ENCODE measurements around the gene NEDD4L.

Gene NEDD4L

DNA sequence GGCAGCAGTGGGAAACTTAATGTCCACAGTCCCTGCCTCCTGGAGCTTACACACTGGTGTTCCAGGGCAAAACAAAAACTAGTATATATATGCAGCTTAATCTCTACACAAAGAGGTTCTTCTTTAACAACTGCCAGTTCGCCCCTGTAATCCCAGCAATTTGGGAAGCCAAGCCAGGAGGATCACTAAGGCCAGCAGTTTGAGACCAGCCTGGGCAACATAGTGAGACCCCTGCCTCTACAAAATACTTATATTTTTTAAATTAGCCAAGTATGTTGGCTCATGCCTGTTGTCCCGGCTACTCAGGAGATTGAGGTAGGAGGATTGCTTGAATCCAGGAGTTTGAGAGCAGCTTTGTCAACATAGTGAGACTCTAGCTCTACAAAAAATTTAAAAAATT lies 17.2 kb upstream of the NEDD4L start:
- Histone ChIP-seq H3K79me2 (ENCODE audit: control insufficient read depth, insufficient read depth, low read length, unreplicated experiment) (no peaks in the 10 kb centered on the region), H3K36me3 (ENCODE audit: insufficient read depth, low read length) (no peaks in the 10 kb centered on the region), H3K4me1 (ENCODE audit: control insufficient read depth, insufficient read depth, low read length, unreplicated experiment) (no peaks in the 10 kb centered on the region), H3K27ac (ENCODE audit: low read depth, low read length) (no peak overlapping the region), H3K4me3 (ENCODE audit: low read depth, low read length) (no peak overlapping the region), H3K27me3 (ENCODE audit: insufficient read depth, low read length) (peaks cover 31% of the 10 kb centered on the region), H2AFZ (ENCODE audit: low read length, unreplicated experiment) (no peak overlapping the region)

DNA sequence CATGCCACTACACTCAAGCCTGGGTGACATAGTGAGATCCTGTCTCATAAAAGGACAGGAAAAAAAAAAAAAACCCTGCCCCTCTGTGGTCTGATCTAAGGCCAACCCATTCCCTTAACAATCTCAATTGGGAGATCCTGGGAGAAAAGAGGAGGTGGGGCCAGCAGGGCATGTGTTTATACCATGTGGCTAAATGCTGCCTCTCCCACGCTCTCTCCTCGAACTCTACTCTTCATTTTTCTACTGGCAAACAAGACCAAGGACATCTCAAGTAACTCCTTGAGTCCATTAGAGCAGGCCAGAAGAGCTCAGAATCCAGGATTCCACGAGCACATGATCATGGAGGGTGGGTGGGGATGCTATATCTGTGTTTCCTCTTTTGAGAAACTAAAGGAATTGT lies 16.7 kb upstream of the NEDD4L start:
- Histone ChIP-seq H3K4me3 (ENCODE audit: low read depth, low read length) (no peak overlapping the region), H3K36me3 (ENCODE audit: insufficient read depth, low read length) (no peaks in the 10 kb centered on the region), H3K27ac (ENCODE audit: low read depth, low read length) (no peak overlapping the region), H3K79me2 (ENCODE audit: control insufficient read depth, insufficient read depth, low read length, unreplicated experiment) (no peaks in the 10 kb centered on the region), H3K27me3 (ENCODE audit: insufficient read depth, low read length) (peaks cover 31% of the 10 kb centered on the region), H2AFZ (ENCODE audit: low read length, unreplicated experiment) (no peak overlapping the region), H3K4me1 (ENCODE audit: control insufficient read depth, insufficient read depth, low read length, unreplicated experiment) (no peaks in the 10 kb centered on the region)

DNA sequence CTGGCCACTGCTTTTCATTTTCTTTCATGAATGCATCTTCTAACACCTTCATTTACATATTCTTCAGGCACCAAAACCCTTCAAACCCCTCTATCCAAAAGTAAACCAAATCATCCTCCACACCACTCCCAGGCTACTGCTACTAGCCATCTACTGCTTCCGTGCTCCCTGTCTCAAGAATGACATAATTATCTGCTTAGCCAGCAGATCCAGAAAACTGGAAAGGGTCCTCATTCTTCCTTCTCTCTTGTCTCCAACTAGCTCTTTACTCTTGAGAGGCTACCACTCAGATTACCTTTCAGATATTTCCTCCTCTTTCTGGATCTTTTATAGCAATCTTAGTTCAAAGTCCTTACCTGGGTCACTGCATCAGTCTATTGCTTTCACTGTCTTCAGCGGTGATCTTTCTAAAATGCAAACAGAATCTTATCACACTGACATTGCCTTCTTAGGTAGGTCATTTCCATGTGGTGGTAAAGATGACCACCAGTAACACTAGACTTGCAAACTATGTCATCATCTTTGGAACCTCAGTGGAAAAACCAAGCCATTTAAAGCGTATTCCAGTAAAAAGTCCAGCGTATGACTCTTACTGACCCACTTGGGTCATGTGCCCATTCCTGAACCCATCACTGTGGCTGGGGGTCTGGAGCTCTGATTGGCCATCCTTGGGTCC lies 15.8 kb upstream of the NEDD4L start:
- no peak overlapping the region for H3K27ac ChIP-seq (ENCODE audit: low read depth, low read length)
- H3K79me2 ChIP-seq (ENCODE audit: control insufficient read depth, insufficient read depth, low read length, unreplicated experiment): no peaks in the 10 kb centered on the region
- H2AFZ ChIP-seq (ENCODE audit: low read length, unreplicated experiment): no peak overlapping the region
- no peak overlapping the region for H3K4me3 ChIP-seq (ENCODE audit: low read depth, low read length)
- no peaks in the 10 kb centered on the region for H3K4me1 ChIP-seq (ENCODE audit: control insufficient read depth, insufficient read depth, low read length, unreplicated experiment)
- peaks cover 34% of the 10 kb centered on the region for H3K27me3 ChIP-seq (ENCODE audit: insufficient read depth, low read length)
- H3K36me3 ChIP-seq (ENCODE audit: insufficient read depth, low read length): no peaks in the 10 kb centered on the region

DNA sequence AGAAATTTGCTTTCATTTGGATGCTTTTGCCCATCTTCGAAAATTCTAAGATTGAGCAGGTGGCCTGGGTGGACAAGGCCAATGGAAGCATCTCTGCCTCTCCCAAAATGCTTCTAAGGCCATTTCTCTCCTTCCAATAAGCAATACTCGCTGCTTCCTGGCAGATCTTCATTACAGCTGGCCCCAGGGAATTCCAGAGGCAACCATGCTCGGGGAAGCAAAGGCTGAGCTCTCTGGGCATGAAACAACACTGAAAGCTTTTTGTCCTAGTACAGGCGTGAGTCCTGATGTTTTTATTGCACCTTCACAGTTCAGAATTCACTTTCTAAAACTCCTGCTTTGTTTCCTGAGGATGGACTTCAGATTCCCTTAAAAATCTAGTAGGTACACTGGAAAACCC lies 11.8 kb upstream of the NEDD4L start:
- Histone ChIP-seq H2AFZ (ENCODE audit: low read length, unreplicated experiment) (no peak overlapping the region), H3K4me3 (ENCODE audit: low read depth, low read length) (no peak overlapping the region), H3K27me3 (ENCODE audit: insufficient read depth, low read length) (peaks cover 42% of the 10 kb centered on the region), H3K79me2 (ENCODE audit: control insufficient read depth, insufficient read depth, low read length, unreplicated experiment) (no peaks in the 10 kb centered on the region), H3K36me3 (ENCODE audit: insufficient read depth, low read length) (no peaks in the 10 kb centered on the region), H3K4me1 (ENCODE audit: control insufficient read depth, insufficient read depth, low read length, unreplicated experiment) (no peaks in the 10 kb centered on the region), H3K27ac (ENCODE audit: low read depth, low read length) (no peak overlapping the region)

DNA sequence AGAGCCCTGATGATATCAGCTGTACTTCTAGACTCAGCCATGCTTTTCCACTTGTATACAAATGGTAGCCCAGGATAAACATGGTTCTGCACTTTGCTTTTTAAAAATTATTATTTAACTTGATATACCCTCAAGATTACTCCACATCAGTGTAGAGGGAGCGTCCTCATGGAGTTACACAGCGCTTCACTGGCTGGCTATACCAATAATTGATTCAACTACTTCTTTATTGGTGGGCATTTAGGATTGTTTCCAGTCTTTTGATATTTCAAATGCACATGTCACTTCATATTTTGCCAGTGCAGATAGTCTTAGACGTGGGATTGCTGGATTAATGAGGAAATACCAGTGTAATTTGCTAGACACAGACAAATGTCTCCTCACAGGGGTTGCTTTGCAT lies 10.8 kb upstream of the NEDD4L start:
- peaks cover 35% of the 10 kb centered on the region for H3K27me3 ChIP-seq (ENCODE audit: insufficient read depth, low read length)
- no peaks in the 10 kb centered on the region for H3K4me1 ChIP-seq (ENCODE audit: control insufficient read depth, insufficient read depth, low read length, unreplicated experiment)
- no peaks in the 10 kb centered on the region for H3K36me3 ChIP-seq (ENCODE audit: insufficient read depth, low read length)
- no peak overlapping the region for H2AFZ ChIP-seq (ENCODE audit: low read length, unreplicated experiment)
- H3K27ac ChIP-seq (ENCODE audit: low read depth, low read length): no peak overlapping the region
- no peaks in the 10 kb centered on the region for H3K79me2 ChIP-seq (ENCODE audit: control insufficient read depth, insufficient read depth, low read length, unreplicated experiment)
- H3K4me3 ChIP-seq (ENCODE audit: low read depth, low read length): no peak overlapping the region

DNA sequence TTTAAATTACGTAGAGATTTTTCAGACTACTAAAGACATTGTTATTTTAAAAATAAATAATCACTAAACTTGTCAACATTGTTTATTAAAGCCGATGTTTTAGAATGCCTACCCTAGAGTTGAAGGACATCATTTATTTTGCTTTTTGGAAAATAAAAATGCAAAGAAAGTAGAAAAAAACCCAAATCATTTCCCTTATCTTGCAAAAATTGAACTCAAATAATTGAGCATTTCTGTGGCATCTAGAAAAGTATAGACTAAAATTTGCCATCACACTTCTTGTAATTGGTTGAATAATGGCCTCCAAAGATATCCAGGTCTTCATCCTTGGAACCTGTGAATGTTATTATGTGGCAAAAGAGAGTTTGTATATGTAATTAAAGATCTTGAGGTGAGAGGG lies 9.7 kb upstream of the NEDD4L start:
- Histone ChIP-seq H3K4me3 (ENCODE audit: low read depth, low read length) (no peak overlapping the region), H3K27ac (ENCODE audit: low read depth, low read length) (no peak overlapping the region), H3K79me2 (ENCODE audit: control insufficient read depth, insufficient read depth, low read length, unreplicated experiment) (no peaks in the 10 kb centered on the region), H3K4me1 (ENCODE audit: control insufficient read depth, insufficient read depth, low read length, unreplicated experiment) (no peaks in the 10 kb centered on the region), H3K36me3 (ENCODE audit: insufficient read depth, low read length) (no peaks in the 10 kb centered on the region), H2AFZ (ENCODE audit: low read length, unreplicated experiment) (no peak overlapping the region), H3K27me3 (ENCODE audit: insufficient read depth, low read length) (peaks cover 23% of the 10 kb centered on the region)

DNA sequence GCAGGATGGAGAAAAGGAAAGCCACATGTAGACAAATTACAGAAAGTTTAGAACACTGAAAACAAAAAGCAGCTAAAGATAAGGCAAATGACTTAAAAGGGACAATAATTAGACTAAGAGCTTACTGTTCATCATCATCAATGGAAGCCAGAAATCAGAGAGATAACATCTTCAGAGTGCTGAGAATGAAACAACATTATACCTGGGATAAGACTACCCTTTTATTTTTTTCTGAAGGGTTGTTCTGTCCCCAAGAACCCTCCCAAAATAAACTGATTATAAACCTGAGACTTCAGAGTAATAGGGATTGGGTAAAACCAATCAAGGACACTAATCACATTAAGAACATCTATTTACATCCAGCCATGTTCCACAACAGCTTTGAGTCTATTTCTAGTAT lies 6.9 kb upstream of the NEDD4L start:
- Histone ChIP-seq H3K79me2 (ENCODE audit: control insufficient read depth, insufficient read depth, low read length, unreplicated experiment) (no peaks in the 10 kb centered on the region), H3K4me1 (ENCODE audit: control insufficient read depth, insufficient read depth, low read length, unreplicated experiment) (no peaks in the 10 kb centered on the region), H2AFZ (ENCODE audit: low read length, unreplicated experiment) (no peak overlapping the region), H3K27me3 (ENCODE audit: insufficient read depth, low read length) (peaks cover 11% of the 10 kb centered on the region), H3K4me3 (ENCODE audit: low read depth, low read length) (no peak overlapping the region), H3K27ac (ENCODE audit: low read depth, low read length) (no peak overlapping the region), H3K36me3 (ENCODE audit: insufficient read depth, low read length) (no peaks in the 10 kb centered on the region)

DNA sequence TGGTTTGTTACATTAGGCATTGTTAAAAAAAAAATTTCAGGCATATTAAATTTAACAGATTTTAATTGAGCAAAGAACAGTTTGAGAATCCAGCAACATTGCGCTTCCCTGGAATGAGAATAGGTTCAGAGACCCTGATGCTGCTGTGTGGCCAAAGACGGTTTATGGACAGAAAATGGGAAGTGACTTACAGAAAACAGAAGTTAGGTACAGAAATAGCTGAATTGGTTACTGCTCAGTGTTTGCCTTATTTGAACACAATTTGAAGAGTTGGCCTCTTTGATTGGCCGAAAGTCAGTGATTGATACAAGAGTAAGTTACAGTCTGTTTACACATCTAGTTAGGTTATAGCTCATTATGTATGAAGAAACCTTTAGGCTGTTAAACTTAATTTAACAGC lies 6.0 kb upstream of the NEDD4L start:
- no peak overlapping the region for H3K27ac ChIP-seq (ENCODE audit: low read depth, low read length)
- no peaks in the 10 kb centered on the region for H3K79me2 ChIP-seq (ENCODE audit: control insufficient read depth, insufficient read depth, low read length, unreplicated experiment)
- H3K36me3 ChIP-seq (ENCODE audit: insufficient read depth, low read length): no peaks in the 10 kb centered on the region
- no peak overlapping the region for H2AFZ ChIP-seq (ENCODE audit: low read length, unreplicated experiment)
- H3K4me3 ChIP-seq (ENCODE audit: low read depth, low read length): no peak overlapping the region
- H3K4me1 ChIP-seq (ENCODE audit: control insufficient read depth, insufficient read depth, low read length, unreplicated experiment): no peaks in the 10 kb centered on the region
- H3K27me3 ChIP-seq (ENCODE audit: insufficient read depth, low read length): peaks cover 10% of the 10 kb centered on the region; the same call in 1 of the 2 replicates

DNA sequence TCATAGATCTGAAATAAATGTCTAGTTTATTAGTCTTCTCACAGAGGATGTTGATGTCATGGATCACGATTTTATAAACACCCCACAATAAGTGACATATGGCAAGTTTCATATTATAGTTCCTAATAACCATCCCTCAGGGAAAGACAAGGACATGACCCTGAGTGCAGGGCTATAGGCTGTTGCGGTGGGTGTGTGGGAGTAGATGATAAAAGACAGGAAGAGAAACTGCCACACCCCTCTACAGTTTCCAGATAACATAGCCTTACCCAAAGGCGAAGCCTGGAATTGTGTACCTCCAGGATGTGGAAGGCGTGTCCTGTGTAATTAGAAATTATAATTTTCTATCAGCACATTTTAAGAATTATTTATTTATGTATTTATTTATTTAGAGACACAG lies 2.4 kb upstream of the NEDD4L start:
- H3K36me3 ChIP-seq (ENCODE audit: insufficient read depth, low read length): no peaks in the 10 kb centered on the region
- H2AFZ ChIP-seq (ENCODE audit: low read length, unreplicated experiment): no peak overlapping the region
- 0 out of 2 replicates have a peak, but pooled peaks cover 4% of the 10 kb centered on the region for H3K27me3 ChIP-seq (ENCODE audit: insufficient read depth, low read length)
- H3K79me2 ChIP-seq (ENCODE audit: control insufficient read depth, insufficient read depth, low read length, unreplicated experiment): peaks cover 9% of the 10 kb centered on the region
- no peak overlapping the region for H3K27ac ChIP-seq (ENCODE audit: low read depth, low read length)
- H3K4me1 ChIP-seq (ENCODE audit: control insufficient read depth, insufficient read depth, low read length, unreplicated experiment): peaks cover 6% of the 10 kb centered on the region
- H3K4me3 ChIP-seq (ENCODE audit: low read depth, low read length): no peak overlapping the region

DNA sequence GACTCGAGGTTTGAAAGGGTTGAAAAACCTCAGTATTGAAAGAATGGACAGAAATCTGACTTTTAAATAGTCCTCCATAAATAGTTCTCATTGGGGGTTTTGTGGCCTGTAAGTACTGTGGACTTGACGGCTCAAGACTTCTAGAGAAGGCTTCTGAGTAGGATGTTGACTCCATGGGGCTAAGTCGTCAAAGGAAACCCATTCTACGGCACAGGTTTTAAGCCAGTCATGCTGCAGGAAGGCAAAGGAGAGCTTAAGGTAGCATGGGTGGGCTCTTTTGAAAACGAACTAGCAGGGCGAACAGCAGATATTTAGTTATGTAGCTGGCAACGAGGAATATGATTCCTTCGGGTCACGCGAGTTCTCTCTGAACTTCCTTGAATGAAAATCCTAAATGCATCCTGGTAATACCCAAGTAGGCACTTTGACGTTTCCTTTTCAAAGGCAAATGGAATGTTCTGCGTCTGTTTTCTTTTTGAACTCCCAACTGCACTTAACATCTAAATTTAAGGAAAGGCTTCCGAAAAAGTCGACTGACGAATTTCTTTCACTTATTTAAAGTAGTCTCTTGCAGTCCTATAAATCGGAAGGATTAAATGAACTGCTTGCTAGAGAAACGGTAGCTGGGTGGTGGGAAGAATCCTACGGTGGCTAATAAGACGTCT lies 1.1 kb upstream of the NEDD4L start:
- Histone ChIP-seq H2AFZ (ENCODE audit: low read length, unreplicated experiment) (peak overlapping the region; percentile 89), H3K4me1 (ENCODE audit: control insufficient read depth, insufficient read depth, low read length, unreplicated experiment) (peaks cover 7% of the 10 kb centered on the region), H3K4me3 (ENCODE audit: low read depth, low read length) (peak overlapping the region; percentile 79), H3K36me3 (ENCODE audit: insufficient read depth, low read length) (no peaks in the 10 kb centered on the region), H3K27me3 (ENCODE audit: insufficient read depth, low read length) (no peaks in the 10 kb centered on the region), H3K27ac (ENCODE audit: low read depth, low read length) (no peak overlapping the region), H3K79me2 (ENCODE audit: control insufficient read depth, insufficient read depth, low read length, unreplicated experiment) (peaks cover 13% of the 10 kb centered on the region)
